Mammary microvascular endothelial cell (primary cell): ENCODE measurements around the gene PPEF2. TPM values are rescaled to one million over a fixed set of nuclear protein-coding genes. Genes with fewer than 3 reads are reported as not detected.

Source experiments
- total RNA-seq: library from RNA; depleted of rRNA; stranded (reverse); fragments of >200 nt; gene quantifications from 2 replicates; pipeline ENCODE4 v1.2.3, GENCODE V29; 2015

PPEF2 gene
- not detected in 2 replicates for total RNA-seq

GRCh38 chr4:75902352-75902751 is at the start of gene PPEF2:
Gene PPEF2, minus strand, starts transcription at chr4:75902452. Its CDS starts 6,127 bp downstream, at chr4:75896325.

GRCh38 chr4:75940692-75941253 is 38.5 kb upstream of the PPEF2 start, which contains the start of gene NAAA:
Gene NAAA, minus strand, starts transcription at chr4:75941013. Its CDS starts 64 bp downstream, at chr4:75940949.

Other genes with a start within 250 kb of the PPEF2 start
- 104 and 136 TPM in 2 replicates for gene G3BP2, start 229.0 kb downstream of the PPEF2 start, total RNA-seq
- 47.6 and 52.8 TPM in 2 replicates for gene USO1, start 177.9 kb downstream of the PPEF2 start, total RNA-seq
- 59.8 and 86.5 TPM in 2 replicates for gene NAAA, start 38.6 kb upstream of the PPEF2 start, total RNA-seq
- 29.4 and 37.2 TPM in 2 replicates for gene SDAD1, start 88.5 kb upstream of the PPEF2 start, total RNA-seq
- not detected in 2 replicates for gene CXCL9, start 105.1 kb upstream of the PPEF2 start, total RNA-seq
- gene CXCL10, start 121.0 kb upstream of the PPEF2 start, total RNA-seq, result 1.5 and 3.6 TPM in 2 replicates
- gene CXCL11, start 133.6 kb upstream of the PPEF2 start, total RNA-seq, result 4.4 and 4.7 TPM in 2 replicates
- 0.07 TPM in 1 of 2 replicates, not detected in the other for gene ART3, start 172.3 kb upstream of the PPEF2 start, total RNA-seq
- 40.4 and 43.9 TPM in 2 replicates for gene NUP54, start 245.9 kb upstream of the PPEF2 start, total RNA-seq